GM12878 (cell line): ENCODE data around the gene SSUH2. TPM values are rescaled to one million over a fixed set of nuclear protein-coding genes. Genes with fewer than 3 reads are reported as not detected.

Source experiments
- ATAC-seq: fragments of 200-7000 bp; cut with Tn5 transposase; 3 replicates; pipeline ENCODE4 v1.9.1; 2020; ENCODE audit warnings: mild to moderate bottlenecking, moderate library complexity
- BruUV-seq: library from RNA; stranded (reverse); fragments of 400-500 nt; replicated peaks from 2 replicates; lab custom pipeline; 2021; lab: Mats Ljungman, UMichigan
- CTCF ChIA-PET: fragments of 300-600 bp; sonication (Branson Sonifier 250); formaldehyde crosslinking; extraction: SDS; loops from one replicate; lab custom pipeline; 2021; ENCODE audit warnings: inconsistent platforms; lab: Yijun Ruan, JAX
- POLR2A ChIA-PET: fragments of 350-600 bp; formaldehyde crosslinking; extraction: SDS; loops from one replicate; lab custom pipeline; 2021; ENCODE audit warnings: inconsistent platforms; lab: Charles Lee
- RAD21 ChIA-PET: fragments of 300-600 bp; sonication (Branson Sonifier 250); formaldehyde crosslinking; loops from one replicate; lab custom pipeline; 2023; ENCODE audit warnings: antibody characterized with exemption; ENCODE audit not compliant: unreplicated experiment; lab: Charles Lee
- SMC1A ChIA-PET: fragments of 300-600 bp; sonication (Branson Sonifier 250); formaldehyde crosslinking; loops from one replicate; lab custom pipeline; 2023; ENCODE audit not compliant: unreplicated experiment, uncharacterized antibody; lab: Charles Lee
- DNase-seq: peaks from one replicate; pipeline ENCODE4 v3.0.0-alpha.2; 2011; ENCODE audit warnings: low read depth, low spot score
- FAIRE-seq: peaks from 3 replicates; lab custom pipeline; 2011; peaks lifted over from hg19 to GRCh38; lab: Jason Lieb, UNC
- H2AFZ ChIP-seq: 2 replicates; pipeline ENCODE4 v1.6.0; 2011; ENCODE audit warnings: low read depth, low read length, control low read depth; ENCODE audit not compliant: control insufficient read depth
- H3K27ac ChIP-seq: 2 replicates; pipeline ENCODE4 v1.5.1; 2011; ENCODE audit warnings: control low read depth; ENCODE audit not compliant: control insufficient read depth, insufficient read depth
- H3K27me3 ChIP-seq, 2 experiments: replicated peaks in 1 of 2; 2 replicates each; pipeline versions ENCODE4 v1.6.0 to v1.6.1; 2011; ENCODE audit warnings: low read length in 1 of 2; ENCODE audit not compliant: control insufficient read depth in 2 of 2, insufficient read depth in 2 of 2
- H3K36me3 ChIP-seq, 2 experiments: 2 replicates each; pipeline ENCODE4 v1.5.1; 2011; ENCODE audit warnings: low read length in 1 of 2; ENCODE audit not compliant: control insufficient read depth in 2 of 2, insufficient read depth in 2 of 2
- H3K4me1 ChIP-seq: 2 replicates; pipeline ENCODE4 v1.6.1; 2011; ENCODE audit warnings: mild to moderate bottlenecking, low read length, moderate library complexity, mixed read lengths; ENCODE audit not compliant: control insufficient read depth, insufficient read depth
- H3K4me2 ChIP-seq: 2 replicates; pipeline ENCODE4 v1.6.0; 2011; ENCODE audit warnings: control low read depth; ENCODE audit not compliant: control insufficient read depth, insufficient read depth
- H3K4me3 ChIP-seq: fragments of 200-600 bp; sonication (generic); 2 replicates; pipeline ENCODE4 v1.5.1; 2016
- H3K79me2 ChIP-seq: 2 replicates; pipeline ENCODE4 v1.6.0; 2011; ENCODE audit warnings: low read length; ENCODE audit not compliant: control insufficient read depth, insufficient read depth
- H3K9ac ChIP-seq: 2 replicates; pipeline ENCODE4 v1.8.0; 2011; ENCODE audit warnings: low read length, control low read depth, mixed read lengths; ENCODE audit not compliant: control insufficient read depth, insufficient read depth
- H3K9me3 ChIP-seq: replicated peaks from 3 replicates; pipeline ENCODE4 v1.5.1; 2011; ENCODE audit warnings: mild to moderate bottlenecking, low read length; ENCODE audit not compliant: control insufficient read depth, insufficient read depth
- H4K20me1 ChIP-seq: 2 replicates; pipeline ENCODE4 v1.6.0; 2011; ENCODE audit not compliant: control insufficient read depth, insufficient read depth
- MYB ChIP-seq: fragments of 150-350 bp; IDR thresholded peaks from 2 replicates; pipeline ENCODE4 v1.6.1; 2014; ENCODE audit warnings: mild to moderate bottlenecking, low read depth, low read length, borderline replicate concordance
- RAD21 ChIP-seq: IDR thresholded peaks from 2 replicates; pipeline ENCODE4 v1.6.1; 2011; ENCODE audit warnings: mild to moderate bottlenecking, low read depth, low read length, moderate library complexity; ENCODE audit not compliant: insufficient read depth
- STAT3 ChIP-seq: IDR thresholded peaks from 2 replicates; pipeline ENCODE4 v1.6.1; 2011; ENCODE audit warnings: low read depth, low read length, improper control_type of control experiment
- WGBS: methylation state at CpG from one replicate; pipeline ENCODE4 v1.1.6; 2016; ENCODE audit warnings: low lambda C conversion rate; ENCODE audit not compliant: insufficient replicate concordance, insufficient coverage; ENCODE audit errors: missing lambda C conversion rate; 5-methylcytosine and 5-hydroxymethylcytosine counted together
- in situ Hi-C: fragments of 300-500 bp; cut with MboI; formaldehyde crosslinking; loops from 9 replicates; pipeline ENCODE4 v1.14.3; 2018; ENCODE audit warnings: mixed read lengths
- intact Hi-C: fragments of 100-400 bp; cut with micrococcal nuclease; formaldehyde crosslinking; loops from one replicate; pipeline ENCODE4 v1.14.2; 2022; ENCODE audit not compliant: unreplicated experiment
- polyA plus RNA-seq, 11 experiments: library from polyadenylated mRNA; depleted of rRNA in 4 of 11; unstranded in 6 of 11; stranded (reverse) in 5 of 11; fragments of >200 nt; fragmentation: Nextera tagmentation in 4 of 11; fragmentation: Illumina TruSeq in 1 of 11; extraction: Ambion mirVana in 4 of 11; extraction: Trizol in 1 of 11; gene quantifications; 1 replicate in 1 of 11; 2 replicates in 10 of 11; pipeline versions ENCODE4 v1.2.1 to v1.2.3, GENCODE V29; 2011 to 2016; ENCODE audit warnings: inconsistent platforms in 2 of 11, missing spikeins in 2 of 11, low read depth in 1 of 11
- total RNA-seq, 4 experiments: library from RNA; depleted of rRNA in 3 of 4; stranded (reverse); fragments of >200 nt in 3 of 4; fragmentation: Illumina TruSeq in 1 of 4; extraction: Trizol in 1 of 4; gene quantifications; 2 replicates each; pipeline versions ENCODE4 v1.2.1 to v1.2.3, GENCODE V29; 2013 to 2021
- TF ChIP-seq, protein P1 (sequence below): IDR thresholded peaks from 2 replicates; pipeline ENCODE4 v1.6.1; 2011; ENCODE audit warnings: borderline replicate concordance, low read depth, mild to moderate bottlenecking, moderate library complexity, low read length; ENCODE audit not compliant: insufficient read depth, poor library complexity, severe bottlenecking
- TF ChIP-seq, protein P2 (sequence below): IDR thresholded peaks from 2 replicates; pipeline ENCODE4 v1.6.1; 2012; ENCODE audit warnings: low read depth, low read length, improper control_type of control experiment
- TF ChIP-seq, protein P3 (sequence below): IDR thresholded peaks from 2 replicates; pipeline ENCODE4 v1.6.1; 2012; ENCODE audit warnings: low read depth, low read length, improper control_type of control experiment

Gene SSUH2
- total and polyA plus RNA-seq, 10 of the 15 experiments (the other 5 are each of a cell fraction or from before 2014, with no cell fraction given) = 0.09 to 0.26 TPM; not detected in 8

DNA sequence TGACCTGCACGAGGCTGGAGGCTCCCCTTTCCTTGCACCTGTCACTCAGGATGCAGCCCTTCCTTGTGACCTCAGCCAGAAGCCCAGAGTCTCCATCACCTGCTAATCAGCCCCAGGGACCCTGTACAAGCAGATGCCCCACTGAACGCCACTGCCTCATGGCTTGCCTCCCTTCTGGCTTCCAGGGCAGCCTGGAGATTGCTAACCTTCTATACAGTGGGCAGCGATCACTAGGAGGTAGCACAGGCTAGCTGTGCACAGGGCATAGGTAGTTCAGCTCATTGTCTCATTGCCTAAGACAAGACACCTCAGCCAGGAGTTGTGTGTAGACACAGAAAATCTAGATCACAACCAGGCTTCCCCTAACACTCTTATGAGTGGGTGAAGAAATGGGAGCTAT, 49.3 kb downstream of the SSUH2 start:
- Histone ChIP-seq H3K27ac (no peak overlapping the region), H3K4me3 (no peak overlapping the region), H3K9me3 (no peaks in the 10 kb centered on the region), H3K79me2 (no peaks in the 10 kb centered on the region), H2AFZ (no peak overlapping the region), H3K36me3 (no peaks in the 10 kb centered on the region), H4K20me1 (no peaks in the 10 kb centered on the region), H3K4me2 (no peak overlapping the region), H3K27me3 (no peaks in the 10 kb centered on the region), H3K4me1 (no peaks in the 10 kb centered on the region), H3K9ac (no peak overlapping the region)
- ATAC-seq = no peak
- TF ChIP-seq, protein P1, sequence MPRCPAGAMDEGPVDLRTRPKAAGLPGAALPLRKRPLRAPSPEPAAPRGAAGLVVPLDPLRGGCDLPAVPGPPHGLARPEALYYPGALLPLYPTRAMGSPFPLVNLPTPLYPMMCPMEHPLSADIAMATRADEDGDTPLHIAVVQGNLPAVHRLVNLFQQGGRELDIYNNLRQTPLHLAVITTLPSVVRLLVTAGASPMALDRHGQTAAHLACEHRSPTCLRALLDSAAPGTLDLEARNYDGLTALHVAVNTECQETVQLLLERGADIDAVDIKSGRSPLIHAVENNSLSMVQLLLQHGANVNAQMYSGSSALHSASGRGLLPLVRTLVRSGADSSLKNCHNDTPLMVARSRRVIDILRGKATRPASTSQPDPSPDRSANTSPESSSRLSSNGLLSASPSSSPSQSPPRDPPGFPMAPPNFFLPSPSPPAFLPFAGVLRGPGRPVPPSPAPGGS = no peak
- TF ChIP-seq, protein P2, sequence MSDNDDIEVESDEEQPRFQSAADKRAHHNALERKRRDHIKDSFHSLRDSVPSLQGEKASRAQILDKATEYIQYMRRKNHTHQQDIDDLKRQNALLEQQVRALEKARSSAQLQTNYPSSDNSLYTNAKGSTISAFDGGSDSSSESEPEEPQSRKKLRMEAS = no peak
- TF ChIP-seq MYB = no peak
- TF ChIP-seq RAD21 = no peak
- TF ChIP-seq STAT3 = no peak
- TF ChIP-seq, protein P3, sequence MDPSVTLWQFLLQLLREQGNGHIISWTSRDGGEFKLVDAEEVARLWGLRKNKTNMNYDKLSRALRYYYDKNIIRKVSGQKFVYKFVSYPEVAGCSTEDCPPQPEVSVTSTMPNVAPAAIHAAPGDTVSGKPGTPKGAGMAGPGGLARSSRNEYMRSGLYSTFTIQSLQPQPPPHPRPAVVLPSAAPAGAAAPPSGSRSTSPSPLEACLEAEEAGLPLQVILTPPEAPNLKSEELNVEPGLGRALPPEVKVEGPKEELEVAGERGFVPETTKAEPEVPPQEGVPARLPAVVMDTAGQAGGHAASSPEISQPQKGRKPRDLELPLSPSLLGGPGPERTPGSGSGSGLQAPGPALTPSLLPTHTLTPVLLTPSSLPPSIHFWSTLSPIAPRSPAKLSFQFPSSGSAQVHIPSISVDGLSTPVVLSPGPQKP = no peak
- ChIA-PET POLR2A (no interaction called here), SMC1A (interaction anchor here (1.4 kb wide), 1 partner anchor 140 kb away, joined by 5 read pairs; no protein-coding TSS in a partner anchor), RAD21 (no interaction called here), CTCF (no interaction called here)
- no peak for FAIRE-seq
- BruUV-seq = no TSS peak
- in situ Hi-C loops = no loop called here
- WGBS = 4% methylated on average over 3 of the region's 3 CpGs
- DNase-seq = no peak
- intact Hi-C loops = no loop called here
